Measurements from ENCODE around the gene HGF.
"Not testable (repeated sequence)": the region's sequence is repeated elsewhere in the genome, so short reads cannot be mapped to it uniquely, and the experiment has no call there.

Gene HGF

GRCh38 chr7:81776161-81776560, 6.3 kb upstream of the HGF start:
- DNase-seq (ENCODE audit: low read depth) = no peak

- DNase-seq (ENCODE audit: low read depth) = no peak
Measured at GRCh38 chr7:81775560-81775959, 5.7 kb upstream of the HGF start.

GRCh38 chr7:81774551-81774950, 4.7 kb upstream of the HGF start:
- DNase-seq (ENCODE audit: low read depth) = no peak

- DNase-seq (ENCODE audit: low read depth) = no peak
Measured at GRCh38 chr7:81770728-81771223, 929 bp upstream of the HGF start.

GRCh38 chr7:81768951-81769778, 682 bp downstream of the HGF start:
- no peak for DNase-seq (ENCODE audit: low read depth)

- DNase-seq (ENCODE audit: low read depth) = no peak
Measured at GRCh38 chr7:81767926-81768325, 1.9 kb downstream of the HGF start.

- no peak for DNase-seq (ENCODE audit: low read depth)
Measured at GRCh38 chr7:81761821-81762220, 8.0 kb downstream of the HGF start.

GRCh38 chr7:81761031-81761430, 8.8 kb downstream of the HGF start:
- DNase-seq (ENCODE audit: low read depth) = no peak

- DNase-seq (ENCODE audit: low read depth) = no peak
Measured at GRCh38 chr7:81754918-81755696, 14.7 kb downstream of the HGF start.

GRCh38 chr7:81753392-81753791, 16.5 kb downstream of the HGF start:
- no peak for DNase-seq (ENCODE audit: low read depth)

- DNase-seq (ENCODE audit: low read depth) = no peak
Measured at GRCh38 chr7:81752318-81752714, 17.5 kb downstream of the HGF start.

GRCh38 chr7:81751619-81752317, 18.1 kb downstream of the HGF start:
- DNase-seq (ENCODE audit: low read depth) = no peak

- no peak for DNase-seq (ENCODE audit: low read depth)
Measured at GRCh38 chr7:81745637-81746036, 24.2 kb downstream of the HGF start.

GRCh38 chr7:81744389-81744788, 25.5 kb downstream of the HGF start:
- no peak for DNase-seq (ENCODE audit: low read depth)

GRCh38 chr7:81743665-81744064, 26.2 kb downstream of the HGF start:
- no peak for DNase-seq (ENCODE audit: low read depth)

- no peak for DNase-seq (ENCODE audit: low read depth)
Measured at GRCh38 chr7:81743201-81743600, 26.6 kb downstream of the HGF start.

- DNase-seq (ENCODE audit: low read depth) = no peak
Measured at GRCh38 chr7:81740403-81740802, 29.4 kb downstream of the HGF start.

GRCh38 chr7:81736091-81736490, 33.8 kb downstream of the HGF start:
- DNase-seq (ENCODE audit: low read depth) = no peak

GRCh38 chr7:81725812-81726127, 44.1 kb downstream of the HGF start:
- DNase-seq (ENCODE audit: low read depth) = no peak

GRCh38 chr7:81725003-81725811, 44.6 kb downstream of the HGF start:
- no peak for DNase-seq (ENCODE audit: low read depth)

- not testable (repeated sequence) for DNase-seq (ENCODE audit: low read depth)
Measured at GRCh38 chr7:81722250-81722649, 47.6 kb downstream of the HGF start.

GRCh38 chr7:81721437-81721836, 48.4 kb downstream of the HGF start:
- DNase-seq (ENCODE audit: low read depth) = no peak
